HG02970 (cell line): Measurements from ENCODE around the gene CFD.
"Not testable (repeated sequence)": the region's sequence is repeated elsewhere in the genome, so short reads cannot be mapped to it uniquely, and the experiment has no call there.

Experiments
- ATAC-seq: cut with Tn5 transposase; IDR thresholded peaks from one replicate; pipeline ENCODE4 v1.9.1; 2021; ENCODE audit warnings: mild to moderate bottlenecking, moderate library complexity, moderate number of reproducible peaks; ENCODE audit not compliant: unreplicated experiment, low FRiP score

CFD gene

GRCh38 chr19:824885-825284 lies 34.6 kb upstream of the CFD start:
- ATAC-seq = no peak

GRCh38 chr19:825897-826644 lies 33.4 kb upstream of the CFD start:
- ATAC-seq = no peak

DNA sequence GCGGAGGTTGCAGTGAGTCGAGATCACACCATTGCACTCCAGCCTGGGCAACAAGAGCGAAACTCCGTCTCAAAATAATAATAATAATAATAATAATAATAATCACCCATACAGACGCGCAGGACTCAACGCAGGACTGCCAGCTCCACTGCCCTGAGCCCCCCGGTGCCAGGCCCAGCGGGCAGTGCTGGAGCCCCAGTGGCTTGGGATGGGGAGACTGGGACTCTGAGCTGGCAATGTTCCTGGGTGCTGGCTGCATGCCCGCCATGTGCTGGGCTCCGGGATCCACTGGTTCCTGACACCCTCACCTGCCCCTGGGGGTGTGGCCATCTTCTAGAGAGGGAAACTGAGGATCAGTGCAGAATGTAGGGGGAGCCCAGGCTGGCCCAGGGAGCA lies 32.2 kb upstream of the CFD start:
- ATAC-seq = no peak

DNA sequence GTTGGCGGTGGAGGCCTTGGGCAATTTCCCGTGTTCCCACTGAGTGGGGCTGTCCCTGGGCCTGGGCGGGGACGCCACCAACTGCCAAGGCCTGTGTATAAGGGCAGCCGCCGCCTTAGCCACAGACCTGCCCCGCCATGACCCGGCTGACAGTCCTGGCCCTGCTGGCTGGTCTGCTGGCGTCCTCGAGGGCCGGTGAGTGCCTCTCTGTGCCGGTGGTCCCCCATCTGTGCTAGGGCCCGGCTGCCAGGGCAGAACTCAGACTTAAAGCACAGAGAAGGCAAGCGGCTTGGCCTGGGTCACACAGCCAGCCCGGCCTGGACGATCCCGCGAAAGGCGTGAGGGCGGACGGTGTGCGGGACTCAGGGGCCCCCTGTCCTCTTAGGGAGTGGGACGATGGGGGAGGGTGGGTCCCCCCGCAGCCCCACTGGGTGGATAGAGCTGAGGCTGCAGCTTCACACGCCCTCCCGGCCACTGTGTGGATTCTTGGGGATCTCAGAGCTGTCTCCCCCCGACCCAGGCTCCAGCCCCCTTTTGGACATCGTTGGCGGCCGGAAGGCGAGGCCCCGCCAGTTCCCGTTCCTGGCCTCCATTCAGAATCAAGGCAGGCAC lies 31.6 kb upstream of the CFD start, which contains the start of gene AZU1:
Gene AZU1, plus strand, starts transcription at position 128 of the 612 bp plus-strand sequence. Its CDS starts 10 bp downstream, at position 138.
- ATAC-seq = no peak

- ATAC-seq = no peak
These were observed 30.2 kb upstream of the CFD start for GRCh38 chr19:829129-829758.

- no peak for ATAC-seq
These were observed 27.8 kb upstream of the CFD start for GRCh38 chr19:831407-832369.

GRCh38 chr19:834216-834615 lies 25.2 kb upstream of the CFD start:
- no peak for ATAC-seq

DNA sequence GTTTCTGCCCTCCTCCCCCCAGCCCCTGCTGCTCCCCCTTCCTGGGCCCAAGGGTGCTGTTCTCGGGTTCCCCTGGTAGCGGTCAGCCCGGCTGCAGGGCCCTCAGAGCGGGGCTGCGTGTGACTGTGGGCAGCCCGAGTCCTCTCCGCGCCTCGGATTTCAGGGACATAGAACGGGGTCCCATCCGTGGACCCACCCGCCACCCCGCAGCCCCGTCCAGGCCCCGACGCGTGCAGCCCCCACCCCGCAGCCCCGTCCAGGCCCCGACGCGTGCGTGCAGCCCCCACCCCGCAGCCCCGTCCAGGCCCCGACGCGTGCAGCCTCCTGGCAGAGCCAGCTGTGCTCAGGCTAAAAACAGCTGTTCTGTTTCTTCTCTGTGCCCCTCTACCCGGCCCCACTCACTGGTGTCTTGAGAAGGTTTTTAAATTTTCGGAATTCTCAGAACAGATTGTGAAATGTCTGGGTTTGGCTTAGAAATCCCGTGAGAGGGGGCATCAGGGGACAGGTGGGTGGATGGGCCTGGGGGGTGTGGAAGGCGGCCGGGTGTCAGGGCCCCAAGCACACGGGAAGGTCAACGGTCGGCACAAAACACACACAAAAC lies 24.2 kb upstream of the CFD start:
- ATAC-seq = no peak

DNA sequence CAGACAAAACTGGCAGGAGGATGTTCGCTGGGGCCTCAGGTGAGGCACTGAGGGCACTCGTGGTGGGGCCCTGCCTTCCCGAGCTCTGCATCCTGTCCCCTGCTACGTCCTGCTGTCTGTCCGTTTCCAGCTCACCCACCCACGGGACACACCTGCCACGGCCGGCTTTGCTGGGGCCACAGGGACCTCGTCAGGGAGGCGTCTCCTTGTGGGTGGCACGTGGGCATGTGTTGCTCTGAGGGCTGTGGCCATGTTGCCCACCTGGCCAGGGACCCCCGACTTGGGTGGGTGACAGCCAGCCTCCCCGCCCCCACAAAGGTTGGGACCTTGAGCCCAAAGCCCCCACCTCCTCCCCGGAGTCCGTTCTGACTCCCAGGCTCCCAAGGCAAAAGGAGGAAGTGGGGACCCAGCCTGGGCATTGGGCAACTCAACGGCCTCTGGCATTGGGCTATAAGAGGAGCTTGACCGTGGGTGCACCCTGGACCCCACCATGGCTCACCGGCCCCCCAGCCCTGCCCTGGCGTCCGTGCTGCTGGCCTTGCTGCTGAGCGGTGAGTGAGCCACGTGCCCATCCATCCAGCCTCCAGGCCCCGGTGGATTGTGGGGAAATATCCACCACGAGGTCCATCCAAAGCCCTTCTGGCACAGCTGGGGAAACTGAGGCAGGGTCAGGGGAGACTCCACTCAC lies 18.8 kb upstream of the CFD start, which contains the start of gene PRTN3:
Gene PRTN3, plus strand, starts transcription at position 481 of the 688 bp plus-strand sequence. Its CDS starts 10 bp downstream, at position 491.
- no peak for ATAC-seq

DNA sequence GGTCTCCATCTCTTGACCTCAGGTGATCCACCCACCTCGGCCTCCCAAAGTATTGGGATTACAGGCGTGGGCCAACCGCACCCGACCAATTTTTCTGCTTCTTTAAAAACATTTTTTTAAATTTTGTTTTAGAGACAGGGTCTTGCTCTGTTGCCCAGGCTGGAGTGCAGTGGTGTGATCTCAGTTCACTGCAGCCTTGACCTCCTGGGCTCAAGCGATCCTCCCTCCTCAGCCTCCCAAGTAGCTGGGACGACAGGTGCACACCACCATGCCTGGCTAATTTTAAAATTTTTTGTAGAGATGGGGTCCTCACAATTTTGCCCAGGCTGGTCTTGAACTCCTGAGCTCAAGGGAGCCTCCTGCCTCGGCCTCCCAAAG lies 16.7 kb upstream of the CFD start:
- not testable (repeated sequence) for ATAC-seq

DNA sequence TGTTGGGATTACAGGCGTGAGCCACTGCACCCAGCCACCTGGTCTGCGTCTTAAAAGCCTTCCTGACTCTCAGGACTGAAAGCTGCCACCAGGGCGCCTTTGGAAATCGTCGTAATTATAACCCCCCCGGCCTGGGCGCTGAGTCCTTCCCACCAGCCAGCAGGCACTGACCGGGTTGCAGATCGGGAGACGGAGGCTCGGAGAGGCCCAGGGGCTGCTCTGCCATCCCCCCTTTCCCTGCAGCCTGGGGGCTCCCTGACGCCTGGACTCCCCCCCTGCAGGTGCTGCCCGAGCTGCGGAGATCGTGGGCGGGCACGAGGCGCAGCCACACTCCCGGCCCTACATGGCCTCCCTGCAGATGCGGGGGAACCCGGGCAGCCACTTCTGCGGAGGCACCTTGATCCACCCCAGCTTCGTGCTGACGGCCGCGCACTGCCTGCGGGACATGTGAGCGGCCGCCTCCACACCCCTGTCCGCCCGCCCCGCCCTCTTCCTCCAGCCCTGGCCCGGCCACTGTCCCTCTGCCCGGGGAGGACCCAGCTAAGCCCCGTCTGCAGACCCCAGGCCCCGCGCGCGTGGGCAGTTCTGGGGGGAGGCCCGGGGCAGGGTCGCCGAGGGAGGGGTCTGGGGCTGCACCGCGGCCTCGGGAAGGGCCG lies 16.2 kb upstream of the CFD start:
- ATAC-seq = no peak

GRCh38 chr19:843836-844545 lies 15.5 kb upstream of the CFD start:
- ATAC-seq = no peak

DNA sequence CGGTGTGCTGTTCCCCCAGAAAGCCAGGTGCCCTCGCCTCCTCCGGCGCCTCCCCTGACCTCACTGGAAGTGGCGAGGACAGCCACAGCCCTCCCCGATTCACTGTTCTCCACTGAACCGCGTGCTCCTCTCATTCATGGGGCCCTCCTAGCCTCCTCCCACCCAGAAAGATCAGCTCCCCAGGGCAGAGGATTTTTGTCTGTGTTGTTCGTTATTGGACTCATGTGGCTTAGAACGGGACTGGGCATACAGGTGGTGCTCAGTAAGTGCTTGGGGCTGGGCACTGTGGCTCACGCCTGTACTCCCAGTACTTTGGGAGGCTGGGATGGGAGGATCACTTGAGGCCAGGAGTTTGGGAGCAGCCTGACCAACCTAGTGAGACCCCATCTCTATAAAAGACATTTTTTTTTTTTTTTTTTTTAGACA lies 14.9 kb upstream of the CFD start:
- no peak for ATAC-seq

DNA sequence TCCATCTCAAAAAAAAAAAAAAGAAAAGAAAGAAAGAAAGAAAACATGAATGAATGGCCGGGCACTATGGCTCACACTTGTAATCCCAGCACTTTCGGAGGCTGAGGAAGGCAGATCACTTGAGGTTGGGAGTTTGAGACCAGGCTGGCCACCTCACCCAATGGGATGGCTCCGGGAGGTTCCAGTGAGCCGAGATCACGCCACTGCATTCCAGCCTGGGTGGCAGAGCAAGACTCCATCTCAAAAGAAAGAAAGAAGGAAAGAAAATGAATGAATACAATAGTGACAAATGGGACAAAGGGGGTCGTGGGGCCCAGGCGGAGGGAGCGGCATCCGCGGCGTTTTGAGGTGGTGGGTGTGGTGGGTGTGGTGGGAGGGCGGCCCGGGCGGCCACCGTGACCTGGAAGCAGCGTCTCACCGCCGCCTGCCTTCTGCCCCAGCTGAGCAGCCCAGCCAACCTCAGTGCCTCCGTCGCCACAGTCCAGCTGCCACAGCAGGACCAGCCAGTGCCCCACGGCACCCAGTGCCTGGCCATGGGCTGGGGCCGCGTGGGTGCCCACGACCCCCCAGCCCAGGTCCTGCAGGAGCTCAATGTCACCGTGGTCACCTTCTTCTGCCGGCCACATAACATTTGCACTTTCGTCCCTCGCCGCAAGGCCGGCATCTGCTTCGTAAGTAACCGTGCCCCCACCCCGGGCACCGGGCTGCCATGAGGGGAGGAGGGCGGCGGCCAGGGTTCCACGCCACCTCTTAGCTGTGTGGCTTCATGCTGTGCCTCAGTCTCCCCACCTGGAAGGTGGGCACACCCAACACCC lies 13.6 kb upstream of the CFD start:
- no peak for ATAC-seq

- no peak for ATAC-seq
These were observed 11.0 kb upstream of the CFD start for GRCh38 chr19:848386-848921.

- not testable (repeated sequence) for ATAC-seq
These were observed 10.3 kb upstream of the CFD start for GRCh38 chr19:849195-849594.
